ENCODE measurements around the gene GPR141. TPM values are rescaled to one million over a fixed set of nuclear protein-coding genes. Genes with fewer than 3 reads are reported as not detected.

The GPR141 gene
- 1 to 10 TPM in 1 of 4 donors, under 1 TPM in 2, not detected in 1; 0.13 to 1.1 (median 0.44) TPM for polyA plus RNA-seq
- long read RNA-seq, donor 1, result 0 reads
- long read RNA-seq, donor 2, result 0 reads
- long read RNA-seq, donor 3, result 0 reads
- long read RNA-seq, donor 4, result 0 reads
- long read RNA-seq, donor 5, result 0 reads
- long read RNA-seq, donor 6, result 0 reads
- long read RNA-seq, donor 7, result 0 reads
- long read RNA-seq, donor 8, result 0 reads
- long read RNA-seq, donor 9, result 0 reads
- long read RNA-seq, donor 10, result 0 reads

GRCh38 chr7:37683246-37684120, at the start of gene GPR141:
Gene GPR141 (plus strand): TSS chr7:37683766. CDS start chr7:37740394, 56,628 bp downstream.
- peak within 1 kb of the TSS in 1 of 3 donors; percentile 11 for H3K27ac ChIP-seq (ENCODE audit: low read depth in 1 of 3, low read length in 2 of 3)
- no peak for DNase-seq
- no peak for FAIRE-seq
- no peaks in the 10 kb centered on the region for H3K36me3 ChIP-seq (ENCODE audit: control insufficient read depth in 3 of 3, insufficient read depth in 2 of 3, low read depth in 1 of 3, low read length in 3 of 3)
- WGBS, 3 donors, result 41 to 57% (median 56%) methylated on average over 2 of the region's 2 CpGs
- H3K27me3 ChIP-seq (ENCODE audit: control insufficient read depth in 3 of 3, insufficient read depth in 3 of 3, low read length in 3 of 3), result no peaks in the 10 kb centered on the region
- H3K4me1 ChIP-seq (ENCODE audit: control insufficient read depth in 3 of 3, insufficient read depth in 2 of 3, low read depth in 1 of 3, low read length in 2 of 3), result no peaks in the 10 kb centered on the region
- H3K9me3 ChIP-seq (ENCODE audit: control insufficient read depth in 2 of 2, insufficient read depth in 1 of 2, low read depth in 1 of 2, low read length in 1 of 2), result no peaks in the 10 kb centered on the region
- no peak within 1 kb of the TSS for H3K4me3 ChIP-seq (ENCODE audit: low read depth in 1 of 3, low read length in 3 of 3)

- no peaks in the 10 kb centered on the region for H3K27me3 ChIP-seq (ENCODE audit: control insufficient read depth in 3 of 3, insufficient read depth in 3 of 3, low read length in 3 of 3)
- FAIRE-seq, result no peak
- H3K4me3 ChIP-seq (ENCODE audit: low read depth in 1 of 3, low read length in 3 of 3), result no peak overlapping the region
- H3K36me3 ChIP-seq (ENCODE audit: control insufficient read depth in 3 of 3, insufficient read depth in 2 of 3, low read depth in 1 of 3, low read length in 3 of 3), result no peaks in the 10 kb centered on the region
- DNase-seq, result no peak
- H3K27ac ChIP-seq (ENCODE audit: low read depth in 1 of 3, low read length in 2 of 3), result no peak overlapping the region
- H3K4me1 ChIP-seq (ENCODE audit: control insufficient read depth in 3 of 3, insufficient read depth in 2 of 3, low read depth in 1 of 3, low read length in 2 of 3), result no peaks in the 10 kb centered on the region
- peaks cover 0 to 10% of the 10 kb centered on the region in 2 donors for H3K9me3 ChIP-seq (ENCODE audit: control insufficient read depth in 2 of 2, insufficient read depth in 1 of 2, low read depth in 1 of 2, low read length in 1 of 2)
These were observed 48.2 kb upstream of the GPR141 start for GRCh38 chr7:37635346-37635745.

- no peak for FAIRE-seq
These were observed 41.5 kb upstream of the GPR141 start for GRCh38 chr7:37642028-37642540.

GRCh38 chr7:37643876-37644275, 39.7 kb upstream of the GPR141 start:
- FAIRE-seq, result no peak
- H3K4me3 ChIP-seq (ENCODE audit: low read depth in 1 of 3, low read length in 3 of 3), result no peak overlapping the region
- WGBS, 3 donors, result 56 to 71% (median 68%) methylated on average over 1 of the region's 1 CpG

More at GRCh38 chr7:37642028-37642540, 41.5 kb upstream of the GPR141 start:
- no peaks in the 10 kb centered on the region for H3K36me3 ChIP-seq (ENCODE audit: control insufficient read depth in 3 of 3, insufficient read depth in 2 of 3, low read depth in 1 of 3, low read length in 3 of 3)
- no peak overlapping the region for H3K27ac ChIP-seq (ENCODE audit: low read depth in 1 of 3, low read length in 2 of 3)
- no peaks in the 10 kb centered on the region for H3K9me3 ChIP-seq (ENCODE audit: control insufficient read depth in 2 of 2, insufficient read depth in 1 of 2, low read depth in 1 of 2, low read length in 1 of 2)
- H3K4me1 ChIP-seq (ENCODE audit: control insufficient read depth in 3 of 3, insufficient read depth in 2 of 3, low read depth in 1 of 3, low read length in 2 of 3), result no peaks in the 10 kb centered on the region
- H3K27me3 ChIP-seq (ENCODE audit: control insufficient read depth in 3 of 3, insufficient read depth in 3 of 3, low read length in 3 of 3), result no peaks in the 10 kb centered on the region
- DNase-seq, result no peak
- 74 to 83% (median 82%) methylated on average over 6 of the region's 6 CpGs for WGBS, 3 donors
- H3K4me3 ChIP-seq (ENCODE audit: low read depth in 1 of 3, low read length in 3 of 3), result no peak overlapping the region

GRCh38 chr7:37645282-37646050, 38.1 kb upstream of the GPR141 start:
- DNase-seq, result no peak
- H3K27ac ChIP-seq (ENCODE audit: low read depth in 1 of 3, low read length in 2 of 3), result no peak overlapping the region
- H3K27me3 ChIP-seq (ENCODE audit: control insufficient read depth in 3 of 3, insufficient read depth in 3 of 3, low read length in 3 of 3), result no peaks in the 10 kb centered on the region
- no peak overlapping the region for H3K4me3 ChIP-seq (ENCODE audit: low read depth in 1 of 3, low read length in 3 of 3)
- H3K36me3 ChIP-seq (ENCODE audit: control insufficient read depth in 3 of 3, insufficient read depth in 2 of 3, low read depth in 1 of 3, low read length in 3 of 3), result no peaks in the 10 kb centered on the region
- H3K4me1 ChIP-seq (ENCODE audit: control insufficient read depth in 3 of 3, insufficient read depth in 2 of 3, low read depth in 1 of 3, low read length in 2 of 3), result no peaks in the 10 kb centered on the region
- 59 to 76% (median 73%) methylated on average over 7 of the region's 7 CpGs for WGBS, 3 donors
- H3K9me3 ChIP-seq (ENCODE audit: control insufficient read depth in 2 of 2, insufficient read depth in 1 of 2, low read depth in 1 of 2, low read length in 1 of 2), result no peaks in the 10 kb centered on the region
- no peak for FAIRE-seq

More at GRCh38 chr7:37643876-37644275, 39.7 kb upstream of the GPR141 start:
- H3K27me3 ChIP-seq (ENCODE audit: control insufficient read depth in 3 of 3, insufficient read depth in 3 of 3, low read length in 3 of 3), result no peaks in the 10 kb centered on the region
- no peaks in the 10 kb centered on the region for H3K9me3 ChIP-seq (ENCODE audit: control insufficient read depth in 2 of 2, insufficient read depth in 1 of 2, low read depth in 1 of 2, low read length in 1 of 2)
- no peak for DNase-seq
- H3K36me3 ChIP-seq (ENCODE audit: control insufficient read depth in 3 of 3, insufficient read depth in 2 of 3, low read depth in 1 of 3, low read length in 3 of 3), result no peaks in the 10 kb centered on the region
- no peaks in the 10 kb centered on the region for H3K4me1 ChIP-seq (ENCODE audit: control insufficient read depth in 3 of 3, insufficient read depth in 2 of 3, low read depth in 1 of 3, low read length in 2 of 3)
- H3K27ac ChIP-seq (ENCODE audit: low read depth in 1 of 3, low read length in 2 of 3), result no peak overlapping the region

- H3K36me3 ChIP-seq (ENCODE audit: control insufficient read depth in 3 of 3, insufficient read depth in 2 of 3, low read depth in 1 of 3, low read length in 3 of 3), result no peaks in the 10 kb centered on the region
- FAIRE-seq (no peak), DNase-seq (no peak)
- no peaks in the 10 kb centered on the region for H3K27me3 ChIP-seq (ENCODE audit: control insufficient read depth in 3 of 3, insufficient read depth in 3 of 3, low read length in 3 of 3)
- 15 to 48% (median 29%) methylated on average over 1 of the region's 1 CpG for WGBS, 3 donors
- no peaks in the 10 kb centered on the region for H3K9me3 ChIP-seq (ENCODE audit: control insufficient read depth in 2 of 2, insufficient read depth in 1 of 2, low read depth in 1 of 2, low read length in 1 of 2)
- no peak overlapping the region for H3K27ac ChIP-seq (ENCODE audit: low read depth in 1 of 3, low read length in 2 of 3)
- no peak overlapping the region for H3K4me3 ChIP-seq (ENCODE audit: low read depth in 1 of 3, low read length in 3 of 3)
- H3K4me1 ChIP-seq (ENCODE audit: control insufficient read depth in 3 of 3, insufficient read depth in 2 of 3, low read depth in 1 of 3, low read length in 2 of 3), result no peaks in the 10 kb centered on the region
These were observed 26.5 kb upstream of the GPR141 start for GRCh38 chr7:37656913-37657530.

- Histone ChIP-seq H3K9me3 (ENCODE audit: control insufficient read depth in 2 of 2, insufficient read depth in 1 of 2, low read depth in 1 of 2, low read length in 1 of 2) (no peaks in the 10 kb centered on the region), H3K4me3 (ENCODE audit: low read depth in 1 of 3, low read length in 3 of 3) (no peak overlapping the region), H3K27ac (ENCODE audit: low read depth in 1 of 3, low read length in 2 of 3) (no peak overlapping the region), H3K4me1 (ENCODE audit: control insufficient read depth in 3 of 3, insufficient read depth in 2 of 3, low read depth in 1 of 3, low read length in 2 of 3) (no peaks in the 10 kb centered on the region), H3K27me3 (ENCODE audit: control insufficient read depth in 3 of 3, insufficient read depth in 3 of 3, low read length in 3 of 3) (no peaks in the 10 kb centered on the region), H3K36me3 (ENCODE audit: control insufficient read depth in 3 of 3, insufficient read depth in 2 of 3, low read depth in 1 of 3, low read length in 3 of 3) (no peaks in the 10 kb centered on the region)
- WGBS, 3 donors, result 9 to 47% (median 16%) methylated on average over 1 of the region's 1 CpG
- DNase-seq (no peak), FAIRE-seq (no peak)
These were observed 25.8 kb upstream of the GPR141 start for GRCh38 chr7:37657816-37658215.

Measured in small intestine (tissue), 16 donors.